OCI-LY1 (cell line): Measurements from ENCODE around the gene TEPSIN.

Experiments
- EZH2 ChIP-seq: fragments of 200-600 bp; sonication (generic), shearing (Covaris generic); IDR thresholded peaks from 2 replicates; pipeline ENCODE4 v1.8.0; 2017; ENCODE audit warnings: borderline replicate concordance, mixed run types, mild to moderate bottlenecking, antibody characterized with exemption, low read length, moderate library complexity, mixed read lengths
- TF ChIP-seq, protein P1 (sequence below): fragments of 200-600 bp; sonication (generic), shearing (Covaris generic); IDR thresholded peaks from 2 replicates; pipeline ENCODE4 v1.5.1; 2017; ENCODE audit warnings: mild to moderate bottlenecking, antibody characterized with exemption, low read length, moderate library complexity, mixed read lengths

DNA sequence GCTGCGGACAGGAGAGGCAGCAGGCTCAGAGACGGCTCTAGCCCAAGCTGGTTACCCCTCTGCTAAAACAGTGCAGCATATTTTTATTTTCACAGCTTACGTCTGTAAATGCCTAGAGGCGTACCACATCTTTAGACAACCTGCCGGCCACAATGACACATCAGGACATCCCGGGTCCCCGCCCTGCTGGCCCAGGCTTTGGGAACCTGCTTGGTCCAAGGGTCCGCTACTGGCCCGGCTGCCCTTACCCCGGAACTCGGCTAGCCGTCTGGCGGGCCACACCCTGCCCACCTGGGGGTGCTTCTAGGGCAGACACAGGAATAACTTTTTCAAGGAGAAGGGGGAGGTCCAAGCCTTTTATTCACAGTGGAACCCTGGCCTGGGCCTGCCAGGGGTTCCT, 20.4 kb downstream of the TEPSIN start:
- TF ChIP-seq, protein P1, sequence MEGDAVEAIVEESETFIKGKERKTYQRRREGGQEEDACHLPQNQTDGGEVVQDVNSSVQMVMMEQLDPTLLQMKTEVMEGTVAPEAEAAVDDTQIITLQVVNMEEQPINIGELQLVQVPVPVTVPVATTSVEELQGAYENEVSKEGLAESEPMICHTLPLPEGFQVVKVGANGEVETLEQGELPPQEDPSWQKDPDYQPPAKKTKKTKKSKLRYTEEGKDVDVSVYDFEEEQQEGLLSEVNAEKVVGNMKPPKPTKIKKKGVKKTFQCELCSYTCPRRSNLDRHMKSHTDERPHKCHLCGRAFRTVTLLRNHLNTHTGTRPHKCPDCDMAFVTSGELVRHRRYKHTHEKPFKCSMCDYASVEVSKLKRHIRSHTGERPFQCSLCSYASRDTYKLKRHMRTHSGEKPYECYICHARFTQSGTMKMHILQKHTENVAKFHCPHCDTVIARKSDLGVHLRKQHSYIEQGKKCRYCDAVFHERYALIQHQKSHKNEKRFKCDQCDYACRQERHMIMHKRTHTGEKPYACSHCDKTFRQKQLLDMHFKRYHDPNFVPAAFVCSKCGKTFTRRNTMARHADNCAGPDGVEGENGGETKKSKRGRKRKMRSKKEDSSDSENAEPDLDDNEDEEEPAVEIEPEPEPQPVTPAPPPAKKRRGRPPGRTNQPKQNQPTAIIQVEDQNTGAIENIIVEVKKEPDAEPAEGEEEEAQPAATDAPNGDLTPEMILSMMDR = no peak
- no peak for TF ChIP-seq EZH2
